Measurements from ENCODE around the gene ROBO4.

GRCh38 chr11:124920356-124920755 is 22.7 kb upstream of the ROBO4 start:
- TF ChIP-seq CTCF (conservative IDR thresholded peaks at IDR 0.05; ENCODE audit: low read depth, low read length) = no peak
- no peak for TF ChIP-seq EZH2 (IDR thresholded peaks at IDR 0.05; ENCODE audit: low read length, unreplicated experiment)
